Measurements from ENCODE around the gene COL4A1. TPM values are rescaled to one million over a fixed set of nuclear protein-coding genes. Genes with fewer than 3 reads are reported as not detected.

Gene COL4A1
- polyA plus RNA-seq, 2 of the 4 experiments (the other 2 are of a cell fraction), result 23.8 to 71.3 TPM

DNA sequence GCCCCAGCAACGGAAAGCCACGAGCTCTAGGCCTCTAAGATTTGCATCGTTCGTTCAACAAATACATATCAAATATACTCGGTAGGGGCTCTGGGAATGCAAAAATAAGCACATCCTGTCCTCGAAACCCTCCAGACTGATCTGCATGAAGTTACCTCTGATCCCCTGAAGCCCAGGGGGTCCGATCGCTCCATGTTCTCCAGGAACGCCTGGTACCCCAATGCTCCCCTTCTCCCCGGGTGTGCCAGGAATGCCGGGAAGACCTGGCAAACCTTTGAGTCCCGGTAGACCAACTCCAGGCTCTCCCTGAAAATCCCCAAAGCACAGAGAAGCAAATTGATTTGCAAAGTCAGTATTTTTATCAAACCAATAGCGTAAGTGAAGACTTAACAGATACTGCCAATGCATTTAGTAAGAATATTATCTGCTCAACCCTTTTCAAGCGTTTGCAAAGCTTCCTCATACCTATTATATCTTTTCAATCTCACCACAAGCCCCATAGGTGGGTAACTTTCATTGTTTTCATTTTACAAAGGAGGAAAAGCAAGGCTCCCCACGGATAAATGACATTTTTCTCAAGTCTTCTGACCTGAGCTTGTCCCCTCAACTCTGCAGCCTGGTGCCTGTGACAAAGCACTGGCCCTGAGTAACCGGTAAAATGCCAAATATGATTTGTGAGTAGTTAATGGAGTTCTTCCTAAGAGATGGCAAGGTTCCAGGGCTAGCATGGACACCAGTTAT, 127.7 kb downstream of the COL4A1 start:
- no peak overlapping the region for H3K27ac ChIP-seq
- DNase-seq (ENCODE audit: low read depth in 1 of 2, low spot score in 1 of 2), result no peak
- ChIA-PET CTCF (no interaction called here), POLR2A (no interaction called here)
- TF ChIP-seq PHF8 (IDR thresholded peaks at IDR 0.05; ENCODE audit: borderline replicate concordance, low read depth) (no peak), KDM1A (IDR thresholded peaks at IDR 0.05; ENCODE audit: low read depth) (no peak), TP53 (CRISPR knock-in tag; IDR thresholded peaks at IDR 0.05) (no peak), JUNB (IDR thresholded peaks at IDR 0.05) (no peak), KDM5A (IDR thresholded peaks at IDR 0.05) (no peak), POLR2A (IDR thresholded peaks at IDR 0.05; ENCODE audit: low read length) (no peak), ZNF302 (CRISPR knock-in tag; IDR thresholded peaks at IDR 0.05) (no peak), HDAC2 (IDR thresholded peaks at IDR 0.05) (no peak), ZFP36 (IDR thresholded peaks at IDR 0.05; ENCODE audit: borderline replicate concordance, partially characterized antibody) (no peak), RAD21 (conservative IDR thresholded peaks at IDR 0.05 in 1 of 2, IDR thresholded peaks at IDR 0.05 in 1 of 2) (no peak), EHF (CRISPR knock-in tag; IDR thresholded peaks at IDR 0.05) (no peak), RARB (CRISPR knock-in tag; IDR thresholded peaks at IDR 0.05) (no peak)
- TF ChIP-seq, protein P1, sequence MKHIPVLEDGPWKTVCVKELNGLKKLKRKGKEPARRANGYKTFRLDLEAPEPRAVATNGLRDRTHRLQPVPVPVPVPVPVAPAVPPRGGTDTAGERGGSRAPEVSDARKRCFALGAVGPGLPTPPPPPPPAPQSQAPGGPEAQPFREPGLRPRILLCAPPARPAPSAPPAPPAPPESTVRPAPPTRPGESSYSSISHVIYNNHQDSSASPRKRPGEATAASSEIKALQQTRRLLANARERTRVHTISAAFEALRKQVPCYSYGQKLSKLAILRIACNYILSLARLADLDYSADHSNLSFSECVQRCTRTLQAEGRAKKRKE (CRISPR knock-in tag; IDR thresholded peaks at IDR 0.05; ENCODE audit: low read depth), result no peak
- H3K9me3 ChIP-seq, result no peaks in the 10 kb centered on the region
- no peak overlapping the region for H3K4me2 ChIP-seq
- H3K4me3 ChIP-seq, result no peak overlapping the region
- no peak for FAIRE-seq
- no peak for ATAC-seq
- H3K4me1 ChIP-seq, result no peaks in the 10 kb centered on the region
- WGBS (ENCODE audit: missing lambda C conversion rate), result 83% methylated on average over 13 of the region's 16 CpGs

DNA sequence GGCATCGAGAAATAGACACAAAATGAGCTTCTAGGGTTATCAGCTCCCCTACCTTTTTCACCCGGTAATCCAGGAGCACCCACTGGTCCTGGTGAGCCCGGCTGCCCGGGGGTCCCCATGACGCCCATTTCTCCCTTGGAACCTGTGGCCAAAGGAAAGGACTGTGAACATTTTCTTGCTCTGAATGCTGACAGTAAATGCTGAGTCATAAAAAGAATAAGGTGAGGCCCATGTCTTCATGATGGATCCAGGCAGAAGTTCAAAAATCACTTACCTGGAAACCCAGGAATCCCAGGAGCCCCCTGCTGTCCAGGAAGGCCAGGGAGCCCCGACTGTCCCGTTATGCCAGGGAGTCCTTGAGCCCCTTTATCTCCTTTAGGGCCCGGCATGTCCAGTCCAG, 129.2 kb downstream of the COL4A1 start:
- H3K4me2 ChIP-seq, result no peak overlapping the region
- H3K9me3 ChIP-seq, result no peaks in the 10 kb centered on the region
- H3K4me3 ChIP-seq, result no peak overlapping the region
- DNase-seq (ENCODE audit: low read depth in 1 of 2, low spot score in 1 of 2) (no peak), ATAC-seq (no peak), FAIRE-seq (no peak)
- H3K27ac ChIP-seq, result peak overlapping the region in 1 of 2 experiments; percentile 50; a peak in 1 of 6 replicates
- no peaks in the 10 kb centered on the region for H3K4me1 ChIP-seq
- ChIA-PET POLR2A (no interaction called here), CTCF (no interaction called here)
- WGBS (ENCODE audit: missing lambda C conversion rate), result 77% methylated on average over 7 of the region's 8 CpGs
- peak; percentile 51 for TF ChIP-seq MAFK (IDR thresholded peaks at IDR 0.05; ENCODE audit: partially characterized antibody)
- TF ChIP-seq CBX2 (IDR thresholded peaks at IDR 0.05; ENCODE audit: borderline replicate concordance, low read depth), result no peak
- peak; percentile 48 for TF ChIP-seq NFE2L2 (conservative IDR thresholded peaks at IDR 0.05; ENCODE audit: low read length)

DNA sequence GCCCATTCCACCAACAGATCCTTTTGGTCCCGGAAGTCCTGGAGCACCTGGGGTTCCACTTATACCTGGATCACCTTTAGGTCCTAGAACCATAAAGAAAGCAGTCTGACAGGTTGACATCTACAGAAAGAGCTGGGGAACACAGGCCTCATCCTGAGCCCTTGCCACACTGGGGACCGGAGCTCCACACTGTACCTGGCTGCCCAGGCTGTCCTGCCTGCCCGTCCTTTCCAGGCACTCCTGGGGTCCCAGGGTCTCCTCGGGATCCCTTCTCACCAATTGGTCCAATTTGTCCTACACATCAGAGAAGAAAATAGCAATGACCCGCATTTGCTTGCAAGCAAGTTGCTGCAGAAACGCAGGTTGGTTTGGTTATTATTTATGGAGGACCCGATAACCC, 130.5 kb downstream of the COL4A1 start:
- no peak overlapping the region for H3K4me3 ChIP-seq
- H3K9me3 ChIP-seq, result no peaks in the 10 kb centered on the region
- CTCF ChIA-PET, result no interaction called here
- 81% methylated on average over 7 of the region's 7 CpGs for WGBS (ENCODE audit: missing lambda C conversion rate)
- no peak overlapping the region for H3K4me2 ChIP-seq
- no peak for DNase-seq (ENCODE audit: low read depth in 1 of 2, low spot score in 1 of 2)
- ATAC-seq, result no peak
- no peak overlapping the region for H3K27ac ChIP-seq
- no peak for FAIRE-seq
- H3K4me1 ChIP-seq, result no peaks in the 10 kb centered on the region
- POLR2A ChIA-PET, result no interaction called here
- no peak for TF ChIP-seq NPAS2 (CRISPR knock-in tag; IDR thresholded peaks at IDR 0.05; ENCODE audit: borderline replicate concordance)
- no peak for TF ChIP-seq RFX5 (IDR thresholded peaks at IDR 0.05)
- TF ChIP-seq TP53 (CRISPR knock-in tag; IDR thresholded peaks at IDR 0.05), result no peak
- no peak for TF ChIP-seq ZNF302 (CRISPR knock-in tag; IDR thresholded peaks at IDR 0.05)
- TF ChIP-seq, protein P1 (CRISPR knock-in tag; IDR thresholded peaks at IDR 0.05; ENCODE audit: low read depth), result no peak
- TF ChIP-seq, protein P2, sequence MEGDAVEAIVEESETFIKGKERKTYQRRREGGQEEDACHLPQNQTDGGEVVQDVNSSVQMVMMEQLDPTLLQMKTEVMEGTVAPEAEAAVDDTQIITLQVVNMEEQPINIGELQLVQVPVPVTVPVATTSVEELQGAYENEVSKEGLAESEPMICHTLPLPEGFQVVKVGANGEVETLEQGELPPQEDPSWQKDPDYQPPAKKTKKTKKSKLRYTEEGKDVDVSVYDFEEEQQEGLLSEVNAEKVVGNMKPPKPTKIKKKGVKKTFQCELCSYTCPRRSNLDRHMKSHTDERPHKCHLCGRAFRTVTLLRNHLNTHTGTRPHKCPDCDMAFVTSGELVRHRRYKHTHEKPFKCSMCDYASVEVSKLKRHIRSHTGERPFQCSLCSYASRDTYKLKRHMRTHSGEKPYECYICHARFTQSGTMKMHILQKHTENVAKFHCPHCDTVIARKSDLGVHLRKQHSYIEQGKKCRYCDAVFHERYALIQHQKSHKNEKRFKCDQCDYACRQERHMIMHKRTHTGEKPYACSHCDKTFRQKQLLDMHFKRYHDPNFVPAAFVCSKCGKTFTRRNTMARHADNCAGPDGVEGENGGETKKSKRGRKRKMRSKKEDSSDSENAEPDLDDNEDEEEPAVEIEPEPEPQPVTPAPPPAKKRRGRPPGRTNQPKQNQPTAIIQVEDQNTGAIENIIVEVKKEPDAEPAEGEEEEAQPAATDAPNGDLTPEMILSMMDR (IDR thresholded peaks at IDR 0.05), result no peak
- TF ChIP-seq, protein P3, sequence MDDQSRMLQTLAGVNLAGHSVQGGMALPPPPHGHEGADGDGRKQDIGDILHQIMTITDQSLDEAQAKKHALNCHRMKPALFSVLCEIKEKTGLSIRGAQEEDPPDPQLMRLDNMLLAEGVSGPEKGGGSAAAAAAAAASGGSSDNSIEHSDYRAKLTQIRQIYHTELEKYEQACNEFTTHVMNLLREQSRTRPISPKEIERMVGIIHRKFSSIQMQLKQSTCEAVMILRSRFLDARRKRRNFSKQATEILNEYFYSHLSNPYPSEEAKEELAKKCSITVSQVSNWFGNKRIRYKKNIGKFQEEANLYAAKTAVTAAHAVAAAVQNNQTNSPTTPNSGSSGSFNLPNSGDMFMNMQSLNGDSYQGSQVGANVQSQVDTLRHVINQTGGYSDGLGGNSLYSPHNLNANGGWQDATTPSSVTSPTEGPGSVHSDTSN (IDR thresholded peaks at IDR 0.05), result no peak
- no peak for TF ChIP-seq EHMT2 (IDR thresholded peaks at IDR 0.05; ENCODE audit: low read depth)
- no peak for TF ChIP-seq ZFP36 (IDR thresholded peaks at IDR 0.05; ENCODE audit: borderline replicate concordance, partially characterized antibody)
- TF ChIP-seq MAZ (IDR thresholded peaks at IDR 0.05; ENCODE audit: borderline replicate concordance, low read depth, low read length), result no peak
- no peak for TF ChIP-seq JUN (IDR thresholded peaks at IDR 0.05)
- TF ChIP-seq EHF (CRISPR knock-in tag; IDR thresholded peaks at IDR 0.05), result no peak
- TF ChIP-seq, protein P4, sequence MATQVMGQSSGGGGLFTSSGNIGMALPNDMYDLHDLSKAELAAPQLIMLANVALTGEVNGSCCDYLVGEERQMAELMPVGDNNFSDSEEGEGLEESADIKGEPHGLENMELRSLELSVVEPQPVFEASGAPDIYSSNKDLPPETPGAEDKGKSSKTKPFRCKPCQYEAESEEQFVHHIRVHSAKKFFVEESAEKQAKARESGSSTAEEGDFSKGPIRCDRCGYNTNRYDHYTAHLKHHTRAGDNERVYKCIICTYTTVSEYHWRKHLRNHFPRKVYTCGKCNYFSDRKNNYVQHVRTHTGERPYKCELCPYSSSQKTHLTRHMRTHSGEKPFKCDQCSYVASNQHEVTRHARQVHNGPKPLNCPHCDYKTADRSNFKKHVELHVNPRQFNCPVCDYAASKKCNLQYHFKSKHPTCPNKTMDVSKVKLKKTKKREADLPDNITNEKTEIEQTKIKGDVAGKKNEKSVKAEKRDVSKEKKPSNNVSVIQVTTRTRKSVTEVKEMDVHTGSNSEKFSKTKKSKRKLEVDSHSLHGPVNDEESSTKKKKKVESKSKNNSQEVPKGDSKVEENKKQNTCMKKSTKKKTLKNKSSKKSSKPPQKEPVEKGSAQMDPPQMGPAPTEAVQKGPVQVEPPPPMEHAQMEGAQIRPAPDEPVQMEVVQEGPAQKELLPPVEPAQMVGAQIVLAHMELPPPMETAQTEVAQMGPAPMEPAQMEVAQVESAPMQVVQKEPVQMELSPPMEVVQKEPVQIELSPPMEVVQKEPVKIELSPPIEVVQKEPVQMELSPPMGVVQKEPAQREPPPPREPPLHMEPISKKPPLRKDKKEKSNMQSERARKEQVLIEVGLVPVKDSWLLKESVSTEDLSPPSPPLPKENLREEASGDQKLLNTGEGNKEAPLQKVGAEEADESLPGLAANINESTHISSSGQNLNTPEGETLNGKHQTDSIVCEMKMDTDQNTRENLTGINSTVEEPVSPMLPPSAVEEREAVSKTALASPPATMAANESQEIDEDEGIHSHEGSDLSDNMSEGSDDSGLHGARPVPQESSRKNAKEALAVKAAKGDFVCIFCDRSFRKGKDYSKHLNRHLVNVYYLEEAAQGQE (IDR thresholded peaks at IDR 0.05), result no peak
- TF ChIP-seq NR3C1 (IDR thresholded peaks at IDR 0.05), result no peak
- TF ChIP-seq NFE2L2 (conservative IDR thresholded peaks at IDR 0.05; ENCODE audit: low read length), result no peak
- TF ChIP-seq PHF8 (IDR thresholded peaks at IDR 0.05; ENCODE audit: borderline replicate concordance, low read depth), result no peak
- no peak for TF ChIP-seq HOXB13 (CRISPR knock-in tag; IDR thresholded peaks at IDR 0.05; ENCODE audit: low read depth)

All from A549 (cell line).